Upper lobe of left lung (tissue), 6 donors: Measurements from ENCODE around the gene SIDT2. TPM values are rescaled to one million over a fixed set of nuclear protein-coding genes. Genes with fewer than 3 reads are reported as not detected.

ENCODE experiments used
- ATAC-seq, 2 donors: fragments of 200-7000 bp; cut with Tn5 transposase; one replicate each; pipeline ENCODE4 v1.9.1; 2022; ENCODE audit warnings: mild to moderate bottlenecking in 2 of 2, moderate library complexity in 2 of 2; ENCODE audit not compliant: low FRiP score in 2 of 2
- DNase-seq, 2 donors: peaks; one replicate each; pipeline ENCODE4 v3.0.0-alpha.2; 2019 to 2020
- H3K27ac ChIP-seq, 4 donors: fragments of 200-600 bp; sonication (generic); one replicate each; pipeline ENCODE4 v1.5.1; 2016 to 2019
- H3K27me3 ChIP-seq, 4 donors: fragments of 200-600 bp; sonication (generic); one replicate each; pipeline ENCODE4 v1.5.1; 2017 to 2019
- H3K36me3 ChIP-seq, 4 donors: fragments of 200-600 bp; sonication (generic); one replicate each; pipeline ENCODE4 v1.5.1; 2016 to 2019
- H3K4me1 ChIP-seq, 4 donors: fragments of 200-600 bp; sonication (generic); one replicate each; pipeline ENCODE4 v1.5.1; 2018 to 2019
- H3K4me3 ChIP-seq, 4 donors: fragments of 200-600 bp; sonication (generic); one replicate each; pipeline ENCODE4 v1.5.1; 2017 to 2019; ENCODE audit warnings: mild to moderate bottlenecking in 2 of 4, moderate library complexity in 1 of 4
- H3K9me3 ChIP-seq, 4 donors: fragments of 200-600 bp; sonication (generic); one replicate each; pipeline ENCODE4 v1.5.1; 2018 to 2019
- EP300 ChIP-seq, 4 donors: sonication (generic); formaldehyde crosslinking; IDR thresholded peaks; one replicate each; pipeline ENCODE4 v1.5.1; 2017; ENCODE audit warnings: antibody characterized with exemption in 4 of 4, control low read depth in 2 of 4
- POLR2A ChIP-seq, 4 donors: fragments of 450-650 bp; IDR thresholded peaks; one replicate each; pipeline ENCODE4 v1.5.1; 2016 to 2017; ENCODE audit warnings: antibody characterized with exemption in 4 of 4, mild to moderate bottlenecking in 2 of 4
- POLR2AphosphoS5 ChIP-seq, 2 donors: sonication (generic); formaldehyde crosslinking; IDR thresholded peaks; one replicate each; pipeline ENCODE4 v1.5.1; 2017; ENCODE audit warnings: antibody characterized with exemption in 2 of 2
- WGBS, 2 donors: methylation state at CpG; one replicate each; pipeline ENCODE4 v1.1.5; 2017 to 2018; 5-methylcytosine and 5-hydroxymethylcytosine counted together
- total RNA-seq, 6 donors: library from RNA; depleted of rRNA in 4 of 6; stranded (reverse); fragments of >200 nt in 4 of 6; gene quantifications; one replicate each; pipeline versions ENCODE4 v1.1.0 to v1.2.1, GENCODE V29; 2016 to 2021
- TF ChIP-seq, protein P1 (sequence below), 6 experiments: fragments of 450-650 bp in 4 of 6; fragments of 200-600 bp in 2 of 6; sonication (generic) in 2 of 6; IDR thresholded peaks; one replicate each; pipeline ENCODE4 v1.5.1; 2016 to 2019; ENCODE audit warnings: antibody characterized with exemption in 6 of 6
- donor health status: DM: no; HTN: no; CAD: no; lungs with moderate emphysema.
- donor health status: DM: no; HTN: yes; CAD: no; lungs with severe emphysema.

SIDT2 gene
- total RNA-seq, 6 donors from 2014 or later: 62.8 to 287 (median 153) TPM

GRCh38 chr11:117146521-117146920, 32.0 kb upstream of the SIDT2 start:
- peaks cover 26 to 57% (median 32%) of the 10 kb centered on the region in 4 donors for H3K4me1 ChIP-seq
- no peaks in the 10 kb centered on the region for H3K9me3 ChIP-seq
- peaks cover 0 to 21% (median 8%) of the 10 kb centered on the region in 4 donors for H3K36me3 ChIP-seq
- 72 to 81% methylated on average over 10 of the region's 10 CpGs for WGBS, 2 donors
- no peak overlapping the region for H3K27ac ChIP-seq
- TF ChIP-seq EP300 (IDR thresholded peaks at IDR 0.05) (no peak), POLR2A (IDR thresholded peaks at IDR 0.05) (no peak), POLR2AphosphoS5 (IDR thresholded peaks at IDR 0.05) (no peak)
- TF ChIP-seq, protein P1, sequence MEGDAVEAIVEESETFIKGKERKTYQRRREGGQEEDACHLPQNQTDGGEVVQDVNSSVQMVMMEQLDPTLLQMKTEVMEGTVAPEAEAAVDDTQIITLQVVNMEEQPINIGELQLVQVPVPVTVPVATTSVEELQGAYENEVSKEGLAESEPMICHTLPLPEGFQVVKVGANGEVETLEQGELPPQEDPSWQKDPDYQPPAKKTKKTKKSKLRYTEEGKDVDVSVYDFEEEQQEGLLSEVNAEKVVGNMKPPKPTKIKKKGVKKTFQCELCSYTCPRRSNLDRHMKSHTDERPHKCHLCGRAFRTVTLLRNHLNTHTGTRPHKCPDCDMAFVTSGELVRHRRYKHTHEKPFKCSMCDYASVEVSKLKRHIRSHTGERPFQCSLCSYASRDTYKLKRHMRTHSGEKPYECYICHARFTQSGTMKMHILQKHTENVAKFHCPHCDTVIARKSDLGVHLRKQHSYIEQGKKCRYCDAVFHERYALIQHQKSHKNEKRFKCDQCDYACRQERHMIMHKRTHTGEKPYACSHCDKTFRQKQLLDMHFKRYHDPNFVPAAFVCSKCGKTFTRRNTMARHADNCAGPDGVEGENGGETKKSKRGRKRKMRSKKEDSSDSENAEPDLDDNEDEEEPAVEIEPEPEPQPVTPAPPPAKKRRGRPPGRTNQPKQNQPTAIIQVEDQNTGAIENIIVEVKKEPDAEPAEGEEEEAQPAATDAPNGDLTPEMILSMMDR (IDR thresholded peaks at IDR 0.05): no peak
- no peak overlapping the region for H3K4me3 ChIP-seq
- ATAC-seq (no peak), DNase-seq (no peak)
- no peaks in the 10 kb centered on the region for H3K27me3 ChIP-seq

DNA sequence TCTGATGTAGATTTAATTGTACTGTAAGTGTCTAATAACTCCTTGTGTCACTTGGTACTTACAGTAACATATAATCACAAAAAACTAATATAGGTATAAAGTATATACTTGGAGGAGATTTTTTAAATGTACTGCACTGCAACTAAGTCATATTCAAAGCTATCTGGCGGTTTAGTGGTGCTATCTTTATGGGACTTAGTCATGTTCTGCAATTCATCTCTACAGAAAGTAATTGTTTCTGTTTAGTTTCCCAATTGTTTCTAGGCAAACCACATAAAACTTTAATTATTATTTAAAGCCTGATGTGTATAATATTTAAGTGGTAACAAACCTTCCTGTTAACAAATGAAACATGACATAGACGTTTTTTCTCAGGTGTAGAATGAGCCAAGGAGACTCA, 26.5 kb upstream of the SIDT2 start:
- Histone ChIP-seq H3K27me3 (no peaks in the 10 kb centered on the region), H3K4me3 (no peak overlapping the region), H3K4me1 (peaks cover 6 to 50% (median 19%) of the 10 kb centered on the region in 4 donors), H3K9me3 (no peaks in the 10 kb centered on the region), H3K36me3 (peaks cover 0 to 46% (median 1%) of the 10 kb centered on the region in 4 donors), H3K27ac (no peak overlapping the region)
- no peak for DNase-seq
- ATAC-seq: no peak
- TF ChIP-seq POLR2AphosphoS5 (IDR thresholded peaks at IDR 0.05) (no peak), POLR2A (IDR thresholded peaks at IDR 0.05) (no peak), EP300 (IDR thresholded peaks at IDR 0.05) (no peak)
- TF ChIP-seq, protein P1 (IDR thresholded peaks at IDR 0.05): no peak
- WGBS, 2 donors: 68 to 71% methylated on average over 2 of the region's 2 CpGs

DNA sequence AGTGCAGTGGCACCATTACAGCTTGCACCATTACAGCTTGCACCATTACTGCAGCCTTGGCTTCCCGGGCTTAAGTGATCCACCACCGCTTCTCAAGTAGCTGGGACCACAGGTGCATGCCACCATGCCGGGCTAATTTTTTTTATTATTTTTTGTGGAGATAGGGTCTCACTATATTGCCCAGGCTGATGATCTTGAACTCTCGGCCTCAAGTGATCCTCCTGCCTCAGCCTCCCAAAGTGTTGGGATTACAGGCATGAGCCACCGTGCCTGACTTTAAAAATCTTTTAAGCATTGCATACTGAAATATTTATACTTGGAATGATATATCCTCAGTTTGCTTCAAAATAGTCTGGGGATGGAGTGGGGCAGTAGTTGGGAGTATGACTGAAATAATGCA, 24.1 kb upstream of the SIDT2 start:
- 96 to 97% methylated on average over 5 of the region's 5 CpGs for WGBS, 2 donors
- Histone ChIP-seq H3K4me1 (peaks cover 7 to 40% (median 14%) of the 10 kb centered on the region in 4 donors), H3K27ac (no peak overlapping the region), H3K36me3 (peaks cover 0 to 47% (median 0%) of the 10 kb centered on the region in 4 donors), H3K9me3 (no peaks in the 10 kb centered on the region), H3K27me3 (no peaks in the 10 kb centered on the region), H3K4me3 (no peak overlapping the region)
- DNase-seq: no peak
- no peak for ATAC-seq
- TF ChIP-seq, protein P1 (IDR thresholded peaks at IDR 0.05): no peak
- TF ChIP-seq POLR2AphosphoS5 (IDR thresholded peaks at IDR 0.05): no peak
- no peak for TF ChIP-seq EP300 (IDR thresholded peaks at IDR 0.05)
- no peak for TF ChIP-seq POLR2A (IDR thresholded peaks at IDR 0.05)

- Histone ChIP-seq H3K27me3 (no peaks in the 10 kb centered on the region), H3K4me3 (no peak overlapping the region), H3K27ac (peak overlapping the region in 1 of 4 donors; percentile 27), H3K36me3 (peaks cover 5 to 66% (median 10%) of the 10 kb centered on the region in 4 donors), H3K4me1 (peaks cover 16 to 36% (median 20%) of the 10 kb centered on the region in 4 donors), H3K9me3 (no peaks in the 10 kb centered on the region)
- no peak for DNase-seq
- TF ChIP-seq POLR2A (IDR thresholded peaks at IDR 0.05): no peak
- TF ChIP-seq, protein P1 (IDR thresholded peaks at IDR 0.05): no peak
- TF ChIP-seq POLR2AphosphoS5 (IDR thresholded peaks at IDR 0.05): no peak
- no peak for TF ChIP-seq EP300 (IDR thresholded peaks at IDR 0.05)
- WGBS, 2 donors: 91 to 100% methylated on average over 2 of the region's 2 CpGs
- ATAC-seq: no peak
Observed at GRCh38 chr11:117157507-117157906, 21.0 kb upstream of the SIDT2 start.

GRCh38 chr11:117159892-117160291, 18.7 kb upstream of the SIDT2 start:
- H3K27ac ChIP-seq: peak overlapping the region in 3 of 4 donors; percentile 45 to 59 (median 52)
- 84 to 88% methylated on average over 2 of the region's 2 CpGs for WGBS, 2 donors
- peaks cover 16 to 24% (median 20%) of the 10 kb centered on the region in 4 donors for H3K4me1 ChIP-seq
- no peaks in the 10 kb centered on the region for H3K9me3 ChIP-seq
- peaks cover 24 to 80% (median 33%) of the 10 kb centered on the region in 4 donors for H3K36me3 ChIP-seq
- H3K27me3 ChIP-seq: no peaks in the 10 kb centered on the region
- no peak for ATAC-seq
- DNase-seq: no peak
- TF ChIP-seq POLR2A (IDR thresholded peaks at IDR 0.05) (no peak), POLR2AphosphoS5 (IDR thresholded peaks at IDR 0.05) (no peak), EP300 (IDR thresholded peaks at IDR 0.05) (no peak)
- TF ChIP-seq, protein P1 (IDR thresholded peaks at IDR 0.05): no peak
- H3K4me3 ChIP-seq: no peak overlapping the region
